Right lobe of liver (tissue), 4 donors: ENCODE data around the gene GJD2.

Source experiments
- CTCF ChIP-seq, 4 donors: fragments of 200-600 bp in 3 of 4; fragments of 450-650 bp in 1 of 4; IDR thresholded peaks; one replicate each; pipeline versions ENCODE4 v1.5.1 to v1.8.0; 2016 to 2022; ENCODE audit warnings: antibody characterized with exemption in 4 of 4, mild to moderate bottlenecking in 2 of 4
- POLR2A ChIP-seq: fragments of 450-650 bp; IDR thresholded peaks from one replicate; pipeline ENCODE4 v1.6.1; 2017; ENCODE audit warnings: antibody characterized with exemption, mild to moderate bottlenecking
- donor health status: DM: no; HTN: no; CAD: no.
- donor health status: DM: no; HTN: no; CAD: no.
- donor health status: DM: no; HTN: yes; CAD: no.

- TF ChIP-seq CTCF (IDR thresholded peaks at IDR 0.05) = no peak
- no peak for TF ChIP-seq POLR2A
These were observed 5.2 kb upstream of the GJD2 start for GRCh38 chr15:34759992-34760391.
